Measurements from ENCODE around the gene KCNAB1.

Gene KCNAB1

DNA sequence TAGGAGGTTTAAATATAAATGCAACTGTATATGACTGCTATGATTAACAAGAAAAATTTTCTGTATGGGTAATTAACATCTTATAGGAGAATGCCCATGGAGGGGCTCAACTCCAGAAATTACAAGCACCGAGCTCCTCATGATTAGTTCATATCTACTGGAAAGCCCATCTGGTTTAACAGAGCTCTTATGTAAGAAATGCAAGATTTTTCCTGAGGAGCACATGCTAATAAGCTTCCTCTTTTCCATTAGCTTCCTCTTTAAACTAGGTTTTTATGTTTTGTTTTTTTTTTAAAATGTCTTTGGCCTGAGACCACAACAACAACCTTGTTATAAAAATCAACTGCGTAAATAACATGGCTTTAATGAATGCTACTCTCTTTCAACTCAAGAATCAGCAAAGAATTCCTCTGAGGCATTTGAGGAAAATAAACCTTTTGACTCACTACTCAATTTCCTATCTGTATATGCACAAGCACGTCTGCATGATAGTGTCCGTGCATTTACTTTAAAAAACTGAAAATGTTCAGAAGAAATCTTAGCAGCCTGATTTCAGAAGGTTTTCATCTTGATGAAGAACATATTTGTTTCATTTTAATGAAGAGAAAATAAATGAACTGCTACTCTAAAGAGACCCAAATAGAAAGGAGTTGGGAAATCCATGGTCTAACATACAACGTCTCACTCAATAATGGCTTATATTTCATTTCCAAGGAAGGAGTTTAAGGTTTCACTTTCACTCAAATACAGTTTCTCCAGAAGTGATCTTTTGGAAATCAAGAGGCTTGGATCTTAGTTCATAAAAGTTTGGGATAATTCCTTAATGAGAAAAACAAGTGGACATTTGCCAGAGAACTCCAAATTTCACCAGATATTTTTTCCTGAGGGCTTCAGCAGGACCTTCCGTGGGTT, 180.8 kb downstream of the KCNAB1 start:
- TF ChIP-seq, protein P1, sequence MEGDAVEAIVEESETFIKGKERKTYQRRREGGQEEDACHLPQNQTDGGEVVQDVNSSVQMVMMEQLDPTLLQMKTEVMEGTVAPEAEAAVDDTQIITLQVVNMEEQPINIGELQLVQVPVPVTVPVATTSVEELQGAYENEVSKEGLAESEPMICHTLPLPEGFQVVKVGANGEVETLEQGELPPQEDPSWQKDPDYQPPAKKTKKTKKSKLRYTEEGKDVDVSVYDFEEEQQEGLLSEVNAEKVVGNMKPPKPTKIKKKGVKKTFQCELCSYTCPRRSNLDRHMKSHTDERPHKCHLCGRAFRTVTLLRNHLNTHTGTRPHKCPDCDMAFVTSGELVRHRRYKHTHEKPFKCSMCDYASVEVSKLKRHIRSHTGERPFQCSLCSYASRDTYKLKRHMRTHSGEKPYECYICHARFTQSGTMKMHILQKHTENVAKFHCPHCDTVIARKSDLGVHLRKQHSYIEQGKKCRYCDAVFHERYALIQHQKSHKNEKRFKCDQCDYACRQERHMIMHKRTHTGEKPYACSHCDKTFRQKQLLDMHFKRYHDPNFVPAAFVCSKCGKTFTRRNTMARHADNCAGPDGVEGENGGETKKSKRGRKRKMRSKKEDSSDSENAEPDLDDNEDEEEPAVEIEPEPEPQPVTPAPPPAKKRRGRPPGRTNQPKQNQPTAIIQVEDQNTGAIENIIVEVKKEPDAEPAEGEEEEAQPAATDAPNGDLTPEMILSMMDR (IDR thresholded peaks at IDR 0.05) = no peak

DNA sequence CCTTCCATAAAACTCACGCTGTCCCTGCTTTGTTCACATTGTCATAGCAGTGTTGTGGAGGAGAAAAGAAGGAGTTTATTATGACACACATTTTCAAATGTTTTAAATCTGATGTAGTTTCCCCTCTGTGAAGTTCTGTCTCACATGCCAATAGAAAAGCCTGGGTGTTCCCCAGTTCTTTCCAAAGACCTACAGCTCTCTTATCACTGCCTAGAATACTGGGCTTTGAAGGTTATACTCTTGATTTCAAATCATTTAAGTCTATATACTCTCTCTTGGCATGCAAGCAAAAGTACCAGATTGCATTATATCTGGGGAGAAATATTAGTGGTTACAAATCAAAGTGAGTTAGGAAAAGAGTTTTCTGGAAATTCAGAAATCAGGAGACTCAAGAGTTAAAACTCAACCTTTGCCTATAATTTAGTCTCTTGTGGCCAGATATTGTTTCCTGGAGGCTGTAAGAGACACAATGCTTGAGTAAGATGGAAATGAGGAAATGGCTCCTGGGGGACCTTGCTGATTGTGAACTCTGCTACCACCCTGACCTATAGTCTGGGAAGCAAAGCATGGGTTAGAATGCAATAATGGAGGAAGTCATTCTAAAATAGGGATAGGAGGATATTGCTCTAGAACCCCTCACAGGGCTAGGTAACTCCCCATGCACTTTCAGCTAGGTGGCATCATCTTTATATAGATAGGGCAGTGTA, 182.8 kb downstream of the KCNAB1 start:
- TF ChIP-seq, protein P1 (IDR thresholded peaks at IDR 0.05) = no peak

DNA sequence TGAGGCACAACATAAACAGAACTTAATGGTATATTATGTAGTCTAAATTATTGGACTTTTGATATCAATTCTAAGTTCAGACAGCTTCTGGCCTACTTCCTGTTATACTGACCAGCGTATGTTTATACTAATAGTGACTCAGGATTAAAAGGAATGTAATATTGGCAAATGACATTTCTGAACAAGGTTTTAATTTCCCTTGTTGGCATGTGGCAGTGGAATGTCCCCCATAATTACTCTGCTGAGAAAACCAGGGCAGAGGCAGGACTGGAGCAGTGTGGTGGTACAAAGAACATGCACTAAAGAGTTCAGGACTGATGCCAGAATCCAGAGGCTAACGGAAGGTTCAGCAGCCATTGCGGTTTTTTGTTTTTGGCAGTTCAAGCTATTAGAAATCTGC, 184.0 kb downstream of the KCNAB1 start:
- TF ChIP-seq, protein P1 (IDR thresholded peaks at IDR 0.05) = no peak

DNA sequence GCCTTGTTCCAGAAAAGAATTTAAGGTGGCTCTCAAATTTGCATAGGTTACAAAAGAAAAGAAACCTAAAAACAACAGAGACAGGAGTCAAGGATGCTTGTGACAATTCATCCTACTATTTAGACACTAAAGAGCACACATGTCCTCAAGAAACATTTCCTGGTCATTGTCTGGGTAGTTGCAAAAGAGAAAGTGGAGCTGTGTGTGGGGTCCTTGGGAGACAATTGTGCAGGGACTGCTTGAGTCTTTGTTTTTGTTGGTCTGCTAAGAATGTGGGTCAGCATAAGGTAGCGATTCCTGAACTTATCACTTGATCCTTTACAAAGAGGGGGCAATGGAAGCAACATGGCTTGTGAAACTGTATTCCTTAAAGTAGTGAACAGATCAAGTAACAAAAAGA, 185.3 kb downstream of the KCNAB1 start:
- TF ChIP-seq, protein P1 (IDR thresholded peaks at IDR 0.05) = no peak

DNA sequence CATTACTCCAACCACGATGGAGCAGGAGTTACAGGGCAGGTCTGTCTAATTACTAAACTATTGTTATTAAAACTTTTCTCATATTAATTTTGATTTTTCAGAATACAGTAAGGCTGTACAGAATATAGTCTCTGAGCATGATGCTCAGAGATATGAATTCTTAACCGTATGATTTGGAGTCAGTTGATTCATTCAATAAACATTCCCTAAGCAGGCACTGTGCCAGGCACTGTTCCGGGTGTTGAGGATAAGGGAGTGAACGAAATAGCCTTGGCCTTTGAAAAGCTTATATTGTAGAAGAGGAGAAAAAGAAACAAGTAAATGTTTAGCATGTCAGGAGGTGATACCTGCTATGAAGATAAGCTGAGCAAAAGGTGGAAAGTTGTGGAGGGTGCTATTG, 187.3 kb downstream of the KCNAB1 start:
- TF ChIP-seq, protein P1 (IDR thresholded peaks at IDR 0.05) = no peak

DNA sequence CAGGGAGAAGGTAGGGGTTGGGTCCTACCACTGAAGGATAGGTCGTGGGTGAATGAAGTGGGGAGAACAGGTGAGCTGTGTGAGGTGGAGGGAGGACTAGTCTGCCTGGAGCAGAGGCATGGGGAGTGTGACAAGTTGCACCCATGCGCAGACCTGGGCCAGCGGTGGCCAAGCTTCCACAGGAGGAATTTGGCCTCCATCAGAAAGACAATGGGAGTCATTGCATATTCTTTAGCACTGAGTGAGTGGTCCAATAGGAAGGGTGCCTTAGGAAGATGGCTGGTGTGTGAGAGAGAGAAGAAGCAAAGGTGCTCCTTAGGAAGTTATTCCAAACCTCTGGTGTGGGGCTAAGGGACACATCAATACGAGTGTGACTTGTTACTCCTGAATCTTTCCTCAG, 191.1 kb downstream of the KCNAB1 start:
- TF ChIP-seq, protein P1 (IDR thresholded peaks at IDR 0.05) = no peak

DNA sequence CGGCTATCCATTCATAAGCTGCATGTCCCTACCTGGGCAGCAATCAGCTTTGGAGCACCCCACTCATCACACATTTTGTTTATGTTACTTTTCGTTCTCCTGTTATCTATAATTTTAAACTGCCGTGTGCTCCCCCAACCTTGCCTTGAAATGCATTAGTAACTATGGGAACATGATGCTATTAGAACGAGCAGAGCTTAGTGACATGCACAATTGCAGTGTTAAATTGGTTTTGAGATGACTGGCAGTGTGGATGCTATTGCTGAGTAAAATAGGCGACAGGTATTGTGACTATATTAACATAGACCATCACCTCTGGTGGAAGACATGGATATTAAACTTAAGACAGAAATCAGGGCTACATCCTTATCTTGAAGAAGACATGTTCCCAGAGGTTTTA, 191.6 kb downstream of the KCNAB1 start:
- TF ChIP-seq, protein P1 (IDR thresholded peaks at IDR 0.05) = no peak
